ENCODE measurements around the gene BRSK2.

- TF ChIP-seq CTCF (conservative IDR thresholded peaks at IDR 0.05 in 1 of 2, IDR thresholded peaks at IDR 0.05 in 1 of 2; ENCODE audit: low read depth in 1 of 2, low read length in 2 of 2): no peak
- TF ChIP-seq EZH2 (IDR thresholded peaks at IDR 0.05; ENCODE audit: low read length, missing control alignments): no peak
These were observed 98.3 kb downstream of the BRSK2 start for GRCh38 chr11:1487851-1488574.
